Tibial artery (tissue), 4 donors: ENCODE measurements around the gene LELP1.

Experiments
- DNase-seq, 2 donors: peaks; one replicate each; pipeline ENCODE4 v3.0.0-alpha.2; 2019
- H3K27ac ChIP-seq, 2 donors: fragments of 200-600 bp; sonication (generic) in 1 of 2; 1 replicate in 1 of 2; 2 replicates in 1 of 2; pipeline ENCODE4 v1.5.1; 2018 to 2019; ENCODE audit warnings: mild to moderate bottlenecking in 1 of 2
- H3K27me3 ChIP-seq, 2 donors: fragments of 200-600 bp; sonication (generic) in 1 of 2; one replicate each; pipeline versions ENCODE4 v1.5.1 to v1.6.0; 2016 to 2019
- H3K36me3 ChIP-seq, 3 donors: fragments of 200-600 bp; sonication (generic) in 2 of 3; one replicate each; pipeline ENCODE4 v1.5.1; 2016 to 2019; ENCODE audit warnings: mild to moderate bottlenecking in 2 of 3
- H3K4me1 ChIP-seq, 4 donors: fragments of 200-600 bp; sonication (generic) in 2 of 4; 1 replicate in 3 of 4; 2 replicates in 1 of 4; pipeline ENCODE4 v1.5.1; 2016 to 2019
- H3K4me3 ChIP-seq, 2 donors: fragments of 200-600 bp; sonication (generic) in 1 of 2; 1 replicate in 1 of 2; 2 replicates in 1 of 2; pipeline ENCODE4 v1.5.1; 2018 to 2019; ENCODE audit warnings: mild to moderate bottlenecking in 2 of 2
- H3K9me3 ChIP-seq, 3 donors: fragments of 200-600 bp; sonication (generic) in 1 of 3; one replicate each; pipeline ENCODE4 v1.5.1; 2016 to 2019
- CTCF ChIP-seq, 2 experiments: fragments of 200-600 bp in 1 of 2; fragments of 450-650 bp in 1 of 2; IDR thresholded peaks; one replicate each; pipeline ENCODE4 v1.5.1; 2017 to 2019; ENCODE audit warnings: antibody characterized with exemption in 2 of 2, mild to moderate bottlenecking in 1 of 2, moderate library complexity in 1 of 2
- intact Hi-C: fragments of 100-400 bp; cut with DNase I; formaldehyde crosslinking; loops from one replicate; pipeline ENCODE4 v1.15.0; 2023; ENCODE audit warnings: low total_unique reads

The LELP1 gene

GRCh38 chr1:153190373-153190772 lies 12.9 kb upstream of the LELP1 start:
- no peak for TF ChIP-seq CTCF (IDR thresholded peaks at IDR 0.05)
- Histone ChIP-seq H3K4me3 (no peak overlapping the region), H3K36me3 (no peaks in the 10 kb centered on the region), H3K27me3 (peaks cover 0 to 2% of the 10 kb centered on the region in 2 donors), H3K27ac (no peak overlapping the region), H3K9me3 (peaks cover 0 to 5% (median 3%) of the 10 kb centered on the region in 3 donors), H3K4me1 (no peaks in the 10 kb centered on the region)
- no peak for DNase-seq
- intact Hi-C loops = no loop called here

GRCh38 chr1:153192697-153193096 lies 10.5 kb upstream of the LELP1 start:
- no peak for DNase-seq
- no peak overlapping the region for H3K4me3 ChIP-seq
- peaks cover 0 to 2% of the 10 kb centered on the region in 2 donors for H3K27me3 ChIP-seq
- no peaks in the 10 kb centered on the region for H3K4me1 ChIP-seq
- H3K36me3 ChIP-seq = no peaks in the 10 kb centered on the region
- TF ChIP-seq CTCF (IDR thresholded peaks at IDR 0.05) = no peak
- intact Hi-C loops = no loop called here
- H3K9me3 ChIP-seq = no peaks in the 10 kb centered on the region
- H3K27ac ChIP-seq = no peak overlapping the region

GRCh38 chr1:153194331-153195050 lies 8.7 kb upstream of the LELP1 start:
- no peak for DNase-seq
- no peaks in the 10 kb centered on the region for H3K4me1 ChIP-seq
- H3K9me3 ChIP-seq = no peaks in the 10 kb centered on the region
- no peak overlapping the region for H3K27ac ChIP-seq
- H3K27me3 ChIP-seq = no peaks in the 10 kb centered on the region
- intact Hi-C loops = no loop called here
- no peak overlapping the region for H3K4me3 ChIP-seq
- H3K36me3 ChIP-seq = no peaks in the 10 kb centered on the region
- TF ChIP-seq CTCF (IDR thresholded peaks at IDR 0.05) = no peak

- no peaks in the 10 kb centered on the region for H3K4me1 ChIP-seq
- no peak for DNase-seq
- TF ChIP-seq CTCF (IDR thresholded peaks at IDR 0.05) = no peak
- H3K36me3 ChIP-seq = no peaks in the 10 kb centered on the region
- intact Hi-C loops = no loop called here
- no peaks in the 10 kb centered on the region for H3K9me3 ChIP-seq
- H3K27ac ChIP-seq = no peak overlapping the region
- no peak overlapping the region for H3K4me3 ChIP-seq
- no peaks in the 10 kb centered on the region for H3K27me3 ChIP-seq
Measured at GRCh38 chr1:153195216-153195615, 8.0 kb upstream of the LELP1 start.

- Histone ChIP-seq H3K27me3 (peaks cover 0 to 4% of the 10 kb centered on the region in 2 donors), H3K9me3 (no peaks in the 10 kb centered on the region), H3K36me3 (no peaks in the 10 kb centered on the region), H3K4me3 (no peak overlapping the region), H3K4me1 (no peaks in the 10 kb centered on the region), H3K27ac (no peak overlapping the region)
- intact Hi-C loops = no loop called here
- TF ChIP-seq CTCF (IDR thresholded peaks at IDR 0.05) = no peak
- DNase-seq = no peak
Measured at GRCh38 chr1:153202006-153202405, 1.2 kb upstream of the LELP1 start.
